ENCODE measurements around the gene KRTAP12-1. TPM values are rescaled to one million over a fixed set of nuclear protein-coding genes. Genes with fewer than 3 reads are reported as not detected.

The KRTAP12-1 gene
- total and polyA plus RNA-seq, 2 donors (not counting 3 experiments of a cell fraction or from before 2014, with no cell fraction given), result not detected

DNA sequence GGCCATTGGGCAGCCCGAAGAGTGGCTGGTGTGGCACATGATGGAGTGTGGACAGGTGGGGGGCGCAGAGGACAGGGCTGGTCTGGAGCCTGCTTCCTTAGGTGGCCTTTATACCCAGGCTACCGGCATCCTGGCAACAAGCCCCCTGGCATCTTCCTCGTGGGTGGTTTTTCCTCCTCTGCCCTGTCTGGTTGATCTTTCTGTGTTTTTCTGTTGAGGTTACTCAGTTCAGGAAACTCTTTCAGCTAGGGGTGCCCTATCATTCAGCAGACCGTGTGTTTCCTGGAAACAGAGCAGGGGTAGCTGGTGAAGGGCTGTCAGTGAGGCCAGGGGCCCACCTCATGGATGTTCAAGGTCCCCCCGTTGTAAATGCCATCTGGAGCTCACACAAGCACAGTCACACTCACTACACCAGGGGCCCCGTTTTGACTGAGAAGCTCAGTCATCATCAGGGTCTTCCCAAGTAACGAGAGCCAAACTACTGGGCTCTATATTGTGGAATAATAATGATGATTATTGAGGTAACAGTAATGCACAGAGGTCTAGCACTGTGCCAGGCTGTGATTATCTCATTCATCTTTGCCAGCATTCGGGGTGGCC, 27.3 kb downstream of the KRTAP12-1 start, which contains the start of gene KRTAP12-4:
KRTAP12-4 (minus strand) TSS at position 84 of the 600 bp plus-strand sequence; CDS start at position 39, 45 bp downstream.
- Histone ChIP-seq H2AFZ (ENCODE audit: low read depth, low read length) (no peak within 1 kb of the TSS), H4K20me1 (replicated peaks; ENCODE audit: control insufficient read depth, extremely low read depth, insufficient read depth, low read length) (no peaks in the 10 kb centered on the region), H3K4me2 (ENCODE audit: insufficient read depth, low read length) (no peak within 1 kb of the TSS), H3K4me3 (replicated peaks in 1 of 3; ENCODE audit: insufficient read depth in 1 of 3, low read depth in 1 of 3, low read length in 3 of 3) (no peak within 1 kb of the TSS), H3K4me1 (ENCODE audit: control insufficient read depth, extremely low read depth, insufficient read depth, low read length) (no peaks in the 10 kb centered on the region), H3K79me2 (ENCODE audit: control insufficient read depth, insufficient read depth, low read length) (no peaks in the 10 kb centered on the region), H3K9me3 (replicated peaks; ENCODE audit: control insufficient read depth, insufficient read depth, low read length) (no peaks in the 10 kb centered on the region), H3K27ac (ENCODE audit: insufficient read depth, low read depth, low read length) (no peak within 1 kb of the TSS), H3K36me3 (ENCODE audit: control insufficient read depth in 2 of 2, extremely low read depth in 1 of 2, insufficient read depth in 2 of 2, low read length in 2 of 2) (no peaks in the 10 kb centered on the region), H3K27me3 (ENCODE audit: control insufficient read depth in 2 of 2, insufficient read depth in 2 of 2, low read length in 2 of 2) (no peaks in the 10 kb centered on the region), H3K9ac (replicated peaks; ENCODE audit: extremely low read depth, insufficient read depth, low read length) (no peak within 1 kb of the TSS), H3K9me1 (replicated peaks; ENCODE audit: control insufficient read depth, extremely low read depth, insufficient read depth, low read length) (no peaks in the 10 kb centered on the region)
- BruUV-seq (replicated peaks), result no TSS peak
- POLR2A ChIA-PET, result interaction anchor here (1.1 kb wide), 1 partner anchor 31 kb away, joined by 3 read pairs; no protein-coding TSS in a partner anchor
- dilution Hi-C loops (cut with MboI; ENCODE audit: extremely low pct_ligation_motif_present, low sequenced_read_pairs), result no loop called here
- FAIRE-seq, result no peak
- TF ChIP-seq POLR2A (IDR thresholded peaks at IDR 0.05; ENCODE audit: low read depth, low read length) (no peak), GATA2 (IDR thresholded peaks at IDR 0.05; ENCODE audit: insufficient read depth, insufficient read length, low read depth, low read length) (no peak), JUN (IDR thresholded peaks at IDR 0.05; ENCODE audit: borderline replicate concordance, insufficient read depth, insufficient read length, low read depth) (no peak), EZH2 (IDR thresholded peaks at IDR 0.05; ENCODE audit: borderline replicate concordance, low read depth, low read length, severe bottlenecking) (no peak), FOS (IDR thresholded peaks at IDR 0.05; ENCODE audit: borderline replicate concordance, insufficient read depth, low read length) (no peak)
- TF ChIP-seq, protein P1, sequence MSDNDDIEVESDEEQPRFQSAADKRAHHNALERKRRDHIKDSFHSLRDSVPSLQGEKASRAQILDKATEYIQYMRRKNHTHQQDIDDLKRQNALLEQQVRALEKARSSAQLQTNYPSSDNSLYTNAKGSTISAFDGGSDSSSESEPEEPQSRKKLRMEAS (IDR thresholded peaks at IDR 0.05; ENCODE audit: insufficient read depth, insufficient read length), result no peak
- CTCF ChIA-PET, result no interaction called here
- intact Hi-C loops (cut with micrococcal nuclease), result no loop called here
- DNase-seq (ENCODE audit: low read depth, low spot score), result no peak
